CD4-positive, alpha-beta T cell treated with Interleukin-15 for 4 hours (primary cell): Measurements from ENCODE around the gene PPP1R9B.
A peak's percentile ranks its signal among the peaks of the same experiment; 100 is the strongest.

Source experiments
- DNase-seq: peaks from one replicate; pipeline ENCODE4 v3.0.0-alpha.2; 2020; ENCODE audit warnings: low spot score

PPP1R9B gene

DNA sequence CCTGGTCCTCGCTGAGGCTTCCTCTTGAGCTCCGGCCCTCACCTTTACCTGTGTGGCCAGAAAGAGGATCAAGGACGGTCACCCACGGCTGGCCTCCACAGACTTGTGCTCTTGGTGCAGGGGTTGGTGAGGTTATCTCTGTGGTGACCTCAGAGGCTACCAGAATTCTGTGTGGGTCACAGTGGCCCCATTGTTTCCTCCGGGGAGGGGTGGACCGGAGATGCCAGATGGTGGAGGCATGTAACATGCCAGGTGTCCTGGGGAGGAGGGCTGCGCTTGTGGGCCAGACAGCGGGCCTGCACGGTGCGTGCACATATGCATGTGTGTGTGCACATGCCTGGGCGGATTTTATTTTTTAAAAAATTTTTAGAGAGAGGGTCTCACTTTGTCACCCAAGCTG, 21.7 kb upstream of the PPP1R9B start:
- no peak for DNase-seq

DNA sequence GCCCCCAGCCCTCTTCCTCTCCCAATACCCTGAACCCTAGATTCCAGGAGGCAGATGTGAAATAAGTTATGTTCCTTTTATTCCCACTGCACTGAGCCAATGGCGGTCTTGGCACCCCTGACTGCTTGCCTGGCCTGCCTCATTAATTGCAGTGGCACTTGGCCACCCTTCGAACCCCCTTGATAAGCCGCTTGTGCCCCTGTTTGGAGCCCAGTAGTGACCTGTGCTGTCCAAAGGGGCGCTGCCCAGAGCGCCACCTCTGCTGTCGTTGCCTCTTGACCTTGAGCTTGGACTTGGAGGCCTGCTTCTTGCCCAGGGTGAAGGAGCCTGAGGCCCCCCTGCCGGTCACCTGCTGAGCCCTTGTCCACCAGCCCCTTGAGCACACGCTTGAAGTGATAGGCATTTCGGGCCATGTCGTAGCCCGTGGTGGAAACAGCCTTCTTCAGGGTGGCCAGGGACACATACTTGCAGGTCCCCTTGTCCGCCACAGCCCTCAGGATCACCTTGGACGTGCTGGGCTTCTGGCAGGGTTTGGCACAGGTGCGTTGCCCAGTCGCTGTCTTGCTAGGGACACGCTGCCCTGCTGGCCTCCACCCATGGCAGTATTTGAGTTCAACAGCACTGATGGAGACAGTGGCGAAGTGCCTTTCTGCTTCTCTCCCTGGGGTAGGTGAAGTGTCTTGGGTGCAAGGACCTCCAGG, 21.0 kb upstream of the PPP1R9B start:
- DNase-seq: no peak

DNA sequence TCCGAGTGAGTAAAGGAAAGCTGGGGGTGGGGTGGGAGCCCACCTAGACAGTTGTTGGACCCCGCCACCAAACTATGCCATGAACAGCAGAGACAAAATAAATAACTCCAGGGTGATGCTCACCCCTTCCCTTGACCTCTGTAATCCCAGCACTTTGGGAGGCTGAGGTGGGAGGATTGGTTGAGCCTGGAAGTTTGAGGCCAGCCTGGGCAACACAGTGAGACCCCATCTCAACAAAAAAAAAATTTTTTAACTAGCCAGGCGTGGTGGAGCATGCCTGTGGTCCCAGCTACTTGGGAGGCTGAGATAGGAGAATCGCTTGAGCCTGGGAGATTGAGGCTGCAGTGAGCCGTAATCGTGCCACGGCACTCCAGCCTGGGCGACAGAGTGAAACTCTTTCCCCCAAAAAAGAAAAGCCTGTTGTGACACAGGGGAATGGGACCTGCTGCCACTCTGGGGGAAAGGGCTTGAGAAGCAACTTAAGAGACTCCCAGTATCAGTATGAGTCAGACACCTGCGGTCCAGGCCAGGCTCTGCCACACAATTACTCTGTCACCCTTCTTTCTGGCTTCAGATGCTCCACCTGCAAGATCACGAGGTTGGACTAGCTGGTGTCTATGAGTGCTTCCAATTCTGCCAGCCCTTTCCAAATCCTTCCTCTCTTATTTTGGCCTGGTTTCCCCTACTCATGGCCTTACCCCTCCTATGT, 20.3 kb upstream of the PPP1R9B start:
- DNase-seq: no peak

DNA sequence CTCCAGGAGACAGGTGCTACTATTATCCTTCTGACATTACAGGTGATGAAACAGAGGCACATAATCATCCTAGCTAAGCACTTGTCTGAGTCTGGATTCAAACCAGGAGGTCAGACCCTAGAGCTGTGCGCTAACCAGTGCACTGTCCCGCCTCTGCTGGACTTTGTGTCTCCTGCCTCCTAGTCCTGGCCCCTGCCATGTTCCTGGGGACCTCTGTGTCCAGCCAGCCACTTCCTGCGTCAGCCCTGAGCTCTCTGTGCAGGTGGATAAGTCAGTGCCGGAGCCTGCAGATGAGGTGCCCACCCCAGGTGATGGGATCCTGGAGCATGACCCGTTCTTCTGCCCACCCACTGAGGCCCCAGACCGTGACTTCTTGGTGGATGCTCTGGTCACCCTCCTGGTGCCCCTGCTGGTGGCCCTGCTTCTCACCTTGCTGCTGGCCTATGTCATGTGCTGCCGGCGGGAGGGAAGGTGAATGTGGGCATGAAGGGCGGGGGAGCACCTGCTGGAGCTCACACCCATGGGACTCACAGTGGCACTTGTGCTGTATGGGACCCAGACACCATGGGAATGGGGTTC, 19.5 kb upstream of the PPP1R9B start:
- DNase-seq: no peak

GRCh38 chr17:50169121-50169764, 18.8 kb upstream of the PPP1R9B start:
- peak; percentile 70 for DNase-seq

DNA sequence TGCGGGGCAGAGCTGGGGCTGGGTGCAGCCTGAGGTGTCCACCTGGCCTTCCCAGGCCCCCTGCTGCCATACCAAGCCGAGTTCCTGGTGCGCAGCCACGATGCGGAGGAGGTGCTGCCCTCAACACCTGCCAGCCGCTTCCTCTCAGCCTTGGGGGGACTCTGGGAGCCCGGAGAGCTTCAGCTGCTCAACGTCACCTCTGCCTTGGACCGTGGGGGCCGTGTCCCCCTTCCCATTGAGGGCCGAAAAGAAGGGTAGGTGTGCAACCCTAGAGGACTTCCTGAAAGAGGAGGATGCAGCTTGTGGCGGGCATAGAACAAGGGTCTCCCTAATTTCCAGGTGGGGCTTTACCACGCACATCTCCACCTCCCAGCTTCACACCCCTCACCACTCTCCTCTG, 17.8 kb upstream of the PPP1R9B start:
- DNase-seq: no peak

- DNase-seq: no peak
Measured at GRCh38 chr17:50167371-50167770, 16.9 kb upstream of the PPP1R9B start.

GRCh38 chr17:50166518-50167181, 16.2 kb upstream of the PPP1R9B start:
- no peak for DNase-seq

- no peak for DNase-seq
Measured at GRCh38 chr17:50165867-50166517, 15.5 kb upstream of the PPP1R9B start, which contains the start of gene SGCA. Gene SGCA (plus strand): TSS chr17:50166005. CDS start chr17:50166041, 36 bp downstream.

DNA sequence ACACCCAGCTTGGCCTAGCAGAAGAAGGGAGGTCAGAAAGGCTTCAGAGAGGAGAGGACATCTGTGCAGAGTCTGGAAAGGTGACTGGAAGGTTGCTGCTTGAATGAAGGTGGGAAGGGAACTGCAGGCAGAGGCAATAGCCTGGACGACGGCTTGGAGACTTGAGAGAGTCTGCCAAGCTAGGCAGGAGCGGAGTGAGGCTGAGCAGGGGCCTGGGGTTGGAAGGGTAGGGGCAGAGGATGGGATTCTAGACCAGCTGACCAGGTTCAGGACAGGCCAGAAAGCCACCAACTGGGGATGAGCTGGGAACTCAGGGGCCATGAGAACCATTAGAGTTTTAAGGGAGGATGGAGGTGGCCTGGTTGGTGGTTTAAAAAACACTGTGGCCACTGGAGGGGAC, 15.0 kb upstream of the PPP1R9B start:
- no peak for DNase-seq

GRCh38 chr17:50165066-50165465, 14.6 kb upstream of the PPP1R9B start:
- no peak for DNase-seq

DNA sequence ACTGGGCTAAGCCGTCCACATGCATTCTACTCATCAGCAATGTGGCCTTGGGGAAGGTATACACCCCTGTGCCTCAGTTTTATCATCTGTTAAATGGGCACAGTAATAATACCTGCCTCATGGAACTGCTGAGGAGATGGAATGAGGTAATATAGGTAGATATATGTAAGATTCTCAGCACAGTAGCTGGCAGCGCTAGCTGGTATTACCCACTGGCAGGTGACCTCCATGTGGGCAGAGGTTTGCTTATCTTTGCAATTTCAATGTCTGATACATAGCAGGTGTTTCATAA, 14.2 kb upstream of the PPP1R9B start:
- no peak for DNase-seq

- DNase-seq: no peak
Measured at GRCh38 chr17:50163843-50164696, 13.6 kb upstream of the PPP1R9B start.

DNA sequence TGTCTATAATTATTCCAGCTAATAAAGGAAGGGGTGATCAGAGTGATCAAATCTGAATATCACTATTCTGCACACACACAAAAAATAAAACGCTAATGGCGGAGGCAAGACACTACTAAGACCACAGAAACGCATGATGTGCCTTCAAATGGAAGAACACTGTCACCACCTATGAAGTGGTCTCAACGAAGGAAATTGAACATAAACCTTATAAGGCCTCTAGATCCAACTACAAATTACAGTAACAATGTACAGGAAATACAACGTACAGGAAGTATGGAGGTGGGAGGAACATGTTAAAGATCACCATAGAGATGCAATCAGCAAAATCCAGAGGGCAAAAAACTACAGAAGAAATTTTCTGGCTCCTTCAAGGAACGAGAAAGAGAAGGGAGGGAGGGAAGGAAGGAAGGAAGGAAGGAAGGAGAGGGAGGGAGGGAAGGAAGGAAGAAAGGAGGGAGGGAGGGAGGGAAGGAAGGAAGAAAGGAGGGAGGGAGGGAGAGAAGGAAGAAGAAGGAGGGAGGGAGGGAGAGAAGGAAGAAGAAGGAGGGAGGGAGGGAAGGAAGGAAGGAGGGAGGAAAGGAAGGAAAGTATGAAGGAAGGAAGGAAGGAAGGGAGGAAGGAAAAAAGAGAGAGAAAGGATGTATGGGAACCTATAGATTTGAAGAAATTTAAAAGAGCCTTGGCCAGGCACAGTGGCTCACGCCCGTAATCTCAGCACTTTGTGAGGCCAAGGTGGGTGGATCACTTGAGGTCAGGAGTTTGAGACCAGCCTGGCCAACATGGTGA, 12.2 kb upstream of the PPP1R9B start:
- no peak for DNase-seq

GRCh38 chr17:50161911-50162288, 11.4 kb upstream of the PPP1R9B start:
- no peak for DNase-seq

DNA sequence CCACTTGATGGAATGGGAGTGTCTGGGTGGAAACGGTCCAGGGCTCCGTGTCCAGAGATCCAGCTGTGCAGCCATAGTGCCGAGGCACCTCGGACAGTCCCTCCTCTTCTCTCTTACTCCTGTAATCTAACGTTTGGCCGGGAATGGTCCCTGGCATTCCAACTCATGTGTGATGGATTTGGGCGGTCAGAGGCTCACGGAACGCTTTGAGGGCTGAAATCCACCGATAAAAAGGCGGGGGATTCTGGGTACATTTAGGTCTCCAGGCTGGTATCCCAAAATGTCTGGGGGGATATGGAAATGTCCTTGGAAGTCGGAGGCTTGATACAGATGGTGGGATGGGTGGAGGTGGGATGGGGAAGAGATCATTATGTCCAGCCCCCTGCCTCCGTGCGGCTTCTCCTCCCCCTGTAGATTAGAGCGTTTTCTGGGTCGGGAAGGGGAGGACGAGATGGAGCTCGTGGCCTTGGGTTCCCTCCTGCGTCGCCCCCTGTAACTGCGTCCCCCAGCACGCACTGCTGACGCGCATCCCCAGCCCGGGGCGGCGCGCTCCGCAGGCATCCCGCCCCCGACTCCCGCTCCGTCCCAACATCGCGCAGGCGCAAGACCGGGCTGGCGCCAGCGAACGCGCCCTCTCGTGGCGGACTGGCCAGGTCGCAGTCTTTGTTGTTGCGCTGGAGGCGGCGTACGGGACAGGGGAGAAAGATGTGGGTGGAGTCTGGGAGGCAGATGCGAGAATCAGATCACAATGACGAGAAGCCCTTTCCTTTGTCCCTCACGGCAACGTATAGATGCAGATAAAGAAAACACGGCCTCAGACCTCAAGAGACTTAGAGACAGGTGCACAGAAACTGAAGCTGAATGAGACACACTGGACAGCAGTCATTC, 10.8 kb upstream of the PPP1R9B start:
- DNase-seq: peak; percentile 95

DNA sequence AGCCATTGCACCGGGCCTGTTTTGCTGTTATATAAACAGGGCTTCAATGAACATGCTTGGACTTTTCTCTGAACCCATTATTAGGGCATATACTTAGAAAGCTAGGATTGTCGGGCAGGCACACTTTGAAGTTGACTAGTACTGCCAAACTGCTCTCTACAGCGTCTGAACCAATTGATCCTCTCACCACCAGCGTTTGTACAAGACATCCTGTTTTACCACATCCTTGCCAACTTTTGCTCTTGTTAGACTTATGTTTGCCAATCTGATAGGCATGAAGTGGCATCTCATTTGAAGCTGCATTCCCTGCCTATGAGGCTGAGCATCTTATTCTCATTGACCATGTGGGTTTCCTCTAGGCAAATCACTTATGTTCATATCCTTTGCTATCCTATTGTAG, 7.4 kb upstream of the PPP1R9B start:
- no peak for DNase-seq

DNA sequence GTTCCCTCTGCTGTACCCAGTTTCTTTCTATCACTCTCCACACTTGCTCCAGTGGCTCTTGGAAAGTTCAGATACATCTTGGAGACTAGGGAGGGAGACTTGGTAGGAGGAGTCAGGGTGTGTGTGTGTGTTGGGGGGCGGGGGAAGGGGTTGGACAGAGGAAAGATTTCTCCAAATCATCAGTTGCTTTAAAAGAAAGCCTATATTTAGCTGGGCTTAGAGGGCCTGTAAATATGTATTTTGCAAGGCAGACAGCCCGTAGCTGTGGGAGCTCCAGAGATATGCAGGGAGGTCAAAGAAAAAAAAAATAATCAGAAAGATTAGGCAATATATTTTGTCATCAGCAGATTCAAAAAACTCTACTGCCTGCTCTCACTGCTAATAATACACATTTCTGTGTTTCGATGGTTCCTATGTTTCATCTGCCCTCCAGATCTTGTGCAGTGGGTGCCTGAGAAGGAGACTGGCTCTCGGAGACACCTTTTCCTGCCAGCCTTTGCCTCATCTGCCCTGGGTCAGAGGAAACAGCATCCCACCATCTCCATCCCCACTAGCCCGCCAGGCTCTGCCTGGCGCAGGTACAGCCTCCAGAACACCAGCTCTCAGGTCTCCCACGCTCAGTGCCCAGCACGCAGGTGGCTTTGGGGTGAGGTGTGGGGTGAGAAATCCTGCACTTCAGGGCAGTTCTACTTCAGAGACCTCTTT, 4.8 kb upstream of the PPP1R9B start:
- DNase-seq: no peak

DNA sequence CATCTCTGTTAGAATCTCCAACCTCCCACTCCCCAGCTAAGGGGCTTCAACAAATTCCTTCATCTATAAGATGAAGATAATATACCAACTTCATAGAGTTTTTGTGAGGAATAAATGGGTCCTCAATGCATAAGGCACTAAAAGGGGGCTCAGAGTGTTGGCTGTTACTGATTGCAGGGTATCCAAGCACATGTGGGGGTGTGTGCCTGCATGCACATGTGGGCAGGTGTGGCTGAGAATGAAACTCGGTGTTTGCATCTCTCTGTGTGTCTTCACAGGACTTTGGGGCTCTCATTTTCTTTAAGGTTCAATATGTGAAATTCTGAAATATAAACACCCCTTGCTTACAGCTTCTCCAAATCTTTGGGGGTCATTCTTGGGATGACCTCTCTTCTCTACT, 4.1 kb upstream of the PPP1R9B start:
- no peak for DNase-seq
